ENCODE results near the gene TRAF3IP1. TPM values are rescaled to one million over a fixed set of nuclear protein-coding genes. Genes with fewer than 3 reads are reported as not detected.

Gene TRAF3IP1
- total and polyA plus RNA-seq, 3 donors from 2014 or later = 22.1 to 40.9 (median 38.0) TPM

- TF ChIP-seq POLR2A (IDR thresholded peaks at IDR 0.05) = no peak
- TF ChIP-seq, protein P1, sequence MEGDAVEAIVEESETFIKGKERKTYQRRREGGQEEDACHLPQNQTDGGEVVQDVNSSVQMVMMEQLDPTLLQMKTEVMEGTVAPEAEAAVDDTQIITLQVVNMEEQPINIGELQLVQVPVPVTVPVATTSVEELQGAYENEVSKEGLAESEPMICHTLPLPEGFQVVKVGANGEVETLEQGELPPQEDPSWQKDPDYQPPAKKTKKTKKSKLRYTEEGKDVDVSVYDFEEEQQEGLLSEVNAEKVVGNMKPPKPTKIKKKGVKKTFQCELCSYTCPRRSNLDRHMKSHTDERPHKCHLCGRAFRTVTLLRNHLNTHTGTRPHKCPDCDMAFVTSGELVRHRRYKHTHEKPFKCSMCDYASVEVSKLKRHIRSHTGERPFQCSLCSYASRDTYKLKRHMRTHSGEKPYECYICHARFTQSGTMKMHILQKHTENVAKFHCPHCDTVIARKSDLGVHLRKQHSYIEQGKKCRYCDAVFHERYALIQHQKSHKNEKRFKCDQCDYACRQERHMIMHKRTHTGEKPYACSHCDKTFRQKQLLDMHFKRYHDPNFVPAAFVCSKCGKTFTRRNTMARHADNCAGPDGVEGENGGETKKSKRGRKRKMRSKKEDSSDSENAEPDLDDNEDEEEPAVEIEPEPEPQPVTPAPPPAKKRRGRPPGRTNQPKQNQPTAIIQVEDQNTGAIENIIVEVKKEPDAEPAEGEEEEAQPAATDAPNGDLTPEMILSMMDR (IDR thresholded peaks at IDR 0.05) = no peak
- Histone ChIP-seq H3K36me3 (ENCODE audit: low read depth, missing control alignments) (no peaks in the 10 kb centered on the region), H3K4me3 (no peak overlapping the region), H3K27ac (no peak overlapping the region), H3K9me3 (no peaks in the 10 kb centered on the region), H3K4me1 (no peaks in the 10 kb centered on the region), H3K27me3 (no peaks in the 10 kb centered on the region)
- intact Hi-C loops (cut with DNase I; ENCODE audit: low total_unique reads) = no loop called here
- no peak for DNase-seq
- WGBS, 2 donors = 82 to 96% methylated on average over 1 of the region's 1 CpG
Observed at GRCh38 chr2:238380785-238381184, 60.5 kb downstream of the TRAF3IP1 start.

DNA sequence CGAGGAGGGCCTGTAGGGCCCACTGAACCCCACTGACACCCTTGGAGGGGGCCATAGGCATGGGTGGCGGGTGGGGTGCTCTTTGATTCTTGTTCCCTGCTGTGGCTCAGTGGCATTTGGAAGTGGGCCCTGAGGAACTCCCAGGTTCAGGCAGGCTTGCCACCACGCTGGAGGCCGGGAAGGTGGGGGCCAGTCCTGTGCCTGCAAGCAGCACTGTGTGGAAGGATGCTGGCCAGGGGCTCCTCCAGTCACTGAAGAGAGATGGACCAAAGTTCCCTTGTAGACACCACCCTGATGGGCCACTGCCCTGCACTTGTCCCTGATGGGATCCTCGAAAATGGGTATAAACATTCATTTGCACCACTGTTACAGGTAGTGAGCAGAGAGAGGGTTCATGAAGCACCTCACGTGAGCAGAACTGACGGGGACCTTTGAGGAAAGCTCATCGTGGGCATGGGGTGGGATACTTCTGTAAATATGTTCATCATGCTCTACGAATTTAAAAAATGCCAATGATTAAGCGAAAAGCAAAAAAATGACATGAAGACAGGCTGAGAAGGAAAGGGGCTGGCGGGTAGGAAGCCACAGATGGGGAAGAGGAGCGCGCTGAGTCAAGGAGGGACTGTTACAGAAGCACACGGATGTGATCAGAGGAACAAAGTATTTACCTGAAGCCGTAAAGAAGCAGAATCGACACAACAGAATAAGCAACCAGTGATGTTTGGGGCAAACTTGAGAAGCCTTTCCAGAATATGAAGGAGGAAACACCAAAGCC lies 61.2 kb downstream of the TRAF3IP1 start:
- no peaks in the 10 kb centered on the region for H3K27me3 ChIP-seq
- no peak overlapping the region for H3K27ac ChIP-seq
- intact Hi-C loops (cut with DNase I; ENCODE audit: low total_unique reads) = no loop called here
- no peaks in the 10 kb centered on the region for H3K36me3 ChIP-seq (ENCODE audit: low read depth, missing control alignments)
- no peak for DNase-seq
- H3K9me3 ChIP-seq = no peaks in the 10 kb centered on the region
- H3K4me3 ChIP-seq = no peak overlapping the region
- no peaks in the 10 kb centered on the region for H3K4me1 ChIP-seq
- WGBS, 2 donors = 85 to 94% methylated on average over 14 to 16 of the region's 16 CpGs
- TF ChIP-seq, protein P1 (IDR thresholded peaks at IDR 0.05) = no peak
- no peak for TF ChIP-seq POLR2A (IDR thresholded peaks at IDR 0.05)

DNA sequence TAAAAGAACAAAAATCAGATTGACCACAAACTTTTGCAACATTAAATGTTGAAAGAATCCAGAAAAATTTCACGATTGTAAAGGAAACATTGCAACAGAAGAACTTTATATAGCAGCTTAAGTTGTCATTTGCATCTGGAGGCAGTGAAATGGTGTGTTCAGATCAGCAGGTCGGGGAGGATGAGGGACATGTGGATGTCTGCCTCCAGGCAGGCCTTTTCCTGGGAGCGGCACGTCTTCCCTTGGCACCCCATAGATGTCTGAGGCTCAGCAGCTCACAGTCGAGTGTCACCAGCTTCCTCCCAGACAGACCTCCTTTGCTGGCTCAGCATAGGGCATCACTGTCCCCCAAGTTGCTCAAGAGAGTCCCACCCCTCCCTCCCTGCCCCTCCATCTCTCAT lies 62.1 kb downstream of the TRAF3IP1 start:
- 77 to 82% methylated on average over 5 of the region's 5 CpGs for WGBS, 2 donors
- DNase-seq = no peak

DNA sequence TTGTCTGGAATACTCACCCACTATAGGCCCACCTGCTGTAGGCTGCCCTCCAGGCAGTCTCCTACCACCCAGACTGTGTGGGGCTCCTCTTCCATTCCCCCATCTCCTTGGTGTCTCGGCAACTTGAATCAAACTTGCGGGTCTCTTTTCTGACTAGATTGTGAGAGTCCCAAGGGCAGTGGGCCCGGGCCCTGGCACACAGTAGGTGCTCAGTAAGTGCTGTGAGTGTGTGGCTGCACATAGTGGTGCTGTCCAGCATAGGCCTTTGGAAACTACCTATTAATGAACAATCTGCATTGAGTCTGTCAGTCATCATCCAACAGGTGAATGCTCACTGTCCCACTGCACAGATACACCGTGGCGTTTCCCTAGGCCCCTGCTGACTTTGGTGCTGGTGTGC lies 62.8 kb downstream of the TRAF3IP1 start:
- H3K9me3 ChIP-seq = no peaks in the 10 kb centered on the region
- TF ChIP-seq, protein P1 (IDR thresholded peaks at IDR 0.05) = no peak
- no peak for TF ChIP-seq POLR2A (IDR thresholded peaks at IDR 0.05)
- H3K27me3 ChIP-seq = no peaks in the 10 kb centered on the region
- no peaks in the 10 kb centered on the region for H3K36me3 ChIP-seq (ENCODE audit: low read depth, missing control alignments)
- no peaks in the 10 kb centered on the region for H3K4me1 ChIP-seq
- DNase-seq = no peak
- H3K4me3 ChIP-seq = no peak overlapping the region
- intact Hi-C loops (cut with DNase I; ENCODE audit: low total_unique reads) = no loop called here
- 93 to 100% methylated on average over 5 of the region's 5 CpGs for WGBS, 2 donors
- H3K27ac ChIP-seq = no peak overlapping the region

More for the DNA sequence above, 62.1 kb downstream of the TRAF3IP1 start:
- TF ChIP-seq POLR2A (IDR thresholded peaks at IDR 0.05) = no peak
- TF ChIP-seq, protein P1 (IDR thresholded peaks at IDR 0.05) = no peak
- intact Hi-C loops (cut with DNase I; ENCODE audit: low total_unique reads) = no loop called here
- H3K4me3 ChIP-seq = no peak overlapping the region
- H3K36me3 ChIP-seq (ENCODE audit: low read depth, missing control alignments) = no peaks in the 10 kb centered on the region
- H3K9me3 ChIP-seq = no peaks in the 10 kb centered on the region
- no peaks in the 10 kb centered on the region for H3K4me1 ChIP-seq
- no peak overlapping the region for H3K27ac ChIP-seq
- H3K27me3 ChIP-seq = no peaks in the 10 kb centered on the region

All from testis (tissue), 3 donors.